ENCODE data around the gene EVI5L. TPM values are rescaled to one million over a fixed set of nuclear protein-coding genes. Genes with fewer than 3 reads are reported as not detected.
A peak's percentile ranks its signal among the peaks of the same experiment; 100 is the strongest.

EVI5L gene
- total RNA-seq, 2 experiments from 2014 or later: 9.6 to 10.4 TPM

GRCh38 chr19:7861619-7862412 is 31.8 kb downstream of the EVI5L start:
- POLR2A ChIA-PET: interaction anchor here (0.6 to 3.5 kb wide), 5 partner anchors 10 to 160 kb away, joined by 3 to 13 read pairs (median 3); partner anchors contain the start of genes MAP2K7, SNAPC2 and TIMM44
- Mint-ChIP-seq H3K9me3 (no peaks in the 10 kb centered on the region), H3K27ac (no peak overlapping the region), H3K27me3 (peaks cover 17% of the 10 kb centered on the region), H3K4me3 (peak overlapping the region; percentile 42), H3K36me3 (no peaks in the 10 kb centered on the region), H3K4me1 (peaks cover 8% of the 10 kb centered on the region)
- ATAC-seq (ENCODE audit: low read depth) (peak; percentile 4), DNase-seq (no peak)

- Mint-ChIP-seq H3K27ac (no peak overlapping the region), H3K36me3 (no peaks in the 10 kb centered on the region), H3K9me3 (no peaks in the 10 kb centered on the region), H3K27me3 (peaks cover 23% of the 10 kb centered on the region), H3K4me3 (peak overlapping the region; percentile 42), H3K4me1 (peaks cover 8% of the 10 kb centered on the region)
- POLR2A ChIA-PET: interaction anchor here (0.6 to 3.5 kb wide), 5 partner anchors 10 to 160 kb away, joined by 3 to 13 read pairs (median 3); partner anchors contain the start of genes MAP2K7, SNAPC2 and TIMM44
- peak; percentile 80 for DNase-seq
- ATAC-seq (ENCODE audit: low read depth): peak; percentile 59
Measured at GRCh38 chr19:7862413-7862951, 32.5 kb downstream of the EVI5L start.

GRCh38 chr19:7863157-7863970 is 33.3 kb downstream of the EVI5L start:
- Mint-ChIP-seq H3K4me3 (no peak overlapping the region), H3K27ac (no peak overlapping the region), H3K27me3 (peaks cover 30% of the 10 kb centered on the region), H3K36me3 (no peaks in the 10 kb centered on the region), H3K9me3 (no peaks in the 10 kb centered on the region), H3K4me1 (peaks cover 8% of the 10 kb centered on the region)
- DNase-seq (no peak), ATAC-seq (ENCODE audit: low read depth) (no peak)
- POLR2A ChIA-PET: interaction anchor here (3.5 kb wide), 1 partner anchor 58 kb away, joined by 13 read pairs; the partner anchor contains the start of gene SNAPC2

GRCh38 chr19:7863971-7864689 is 34.1 kb downstream of the EVI5L start:
- Mint-ChIP-seq H3K9me3 (no peaks in the 10 kb centered on the region), H3K36me3 (no peaks in the 10 kb centered on the region), H3K27ac (no peak overlapping the region), H3K4me1 (peaks cover 10% of the 10 kb centered on the region), H3K4me3 (no peak overlapping the region), H3K27me3 (peaks cover 30% of the 10 kb centered on the region)
- no peak for ATAC-seq (ENCODE audit: low read depth)
- POLR2A ChIA-PET: interaction anchor here (3.5 kb wide), 1 partner anchor 57 kb away, joined by 13 read pairs; the partner anchor contains the start of gene SNAPC2
- DNase-seq: no peak

- Mint-ChIP-seq H3K27me3 (peaks cover 30% of the 10 kb centered on the region), H3K36me3 (no peaks in the 10 kb centered on the region), H3K4me3 (no peak overlapping the region), H3K27ac (no peak overlapping the region), H3K4me1 (peaks cover 10% of the 10 kb centered on the region), H3K9me3 (no peaks in the 10 kb centered on the region)
- ATAC-seq (ENCODE audit: low read depth) (no peak), DNase-seq (no peak)
- POLR2A ChIA-PET: interaction anchor here (3.5 kb wide), 1 partner anchor 57 kb away, joined by 13 read pairs; the partner anchor contains the start of gene SNAPC2
Measured at GRCh38 chr19:7864690-7865074, 34.7 kb downstream of the EVI5L start.

- Mint-ChIP-seq H3K4me3 (peak overlapping the region; percentile 0), H3K27ac (no peak overlapping the region), H3K9me3 (no peaks in the 10 kb centered on the region), H3K27me3 (peaks cover 30% of the 10 kb centered on the region), H3K36me3 (no peaks in the 10 kb centered on the region), H3K4me1 (peaks cover 14% of the 10 kb centered on the region)
- DNase-seq: no peak
- no peak for ATAC-seq (ENCODE audit: low read depth)
- POLR2A ChIA-PET: no interaction called here
Measured at GRCh38 chr19:7865262-7865911, 35.4 kb downstream of the EVI5L start.

- ATAC-seq (ENCODE audit: low read depth) (no peak), DNase-seq (no peak)
- H3K4me1 Mint-ChIP-seq: peaks cover 21% of the 10 kb centered on the region
- peaks cover 34% of the 10 kb centered on the region for H3K27me3 Mint-ChIP-seq
- no peak overlapping the region for H3K27ac Mint-ChIP-seq
- no peak overlapping the region for H3K4me3 Mint-ChIP-seq
- POLR2A ChIA-PET: no interaction called here
- H3K9me3 Mint-ChIP-seq: no peaks in the 10 kb centered on the region
- no peaks in the 10 kb centered on the region for H3K36me3 Mint-ChIP-seq
Measured at GRCh38 chr19:7866399-7867091, 36.5 kb downstream of the EVI5L start.

- ATAC-seq (ENCODE audit: low read depth) (no peak), DNase-seq (no peak)
- no peaks in the 10 kb centered on the region for H3K36me3 Mint-ChIP-seq
- H3K9me3 Mint-ChIP-seq: no peaks in the 10 kb centered on the region
- no peak overlapping the region for H3K4me3 Mint-ChIP-seq
- H3K4me1 Mint-ChIP-seq: peaks cover 27% of the 10 kb centered on the region
- peaks cover 41% of the 10 kb centered on the region for H3K27me3 Mint-ChIP-seq
- no peak overlapping the region for H3K27ac Mint-ChIP-seq
- POLR2A ChIA-PET: no interaction called here
Measured at GRCh38 chr19:7867092-7867844, 37.2 kb downstream of the EVI5L start.

GRCh38 chr19:7868326-7868670 is 38.3 kb downstream of the EVI5L start:
- Mint-ChIP-seq H3K36me3 (no peaks in the 10 kb centered on the region), H3K9me3 (no peaks in the 10 kb centered on the region), H3K27ac (peak overlapping the region; percentile 75), H3K4me1 (peaks cover 27% of the 10 kb centered on the region), H3K4me3 (peak overlapping the region; percentile 79), H3K27me3 (peaks cover 48% of the 10 kb centered on the region)
- ATAC-seq (ENCODE audit: low read depth) (no peak), DNase-seq (no peak)
- POLR2A ChIA-PET: interaction anchor here (1.0 to 1.9 kb wide), 4 partner anchors 10 to 239 kb away, joined by 4 to 14 read pairs (median 5); partner anchors contain the start of genes MAP2K7, PET100, SNAPC2 and XAB2

- H3K36me3 Mint-ChIP-seq: no peaks in the 10 kb centered on the region
- peaks cover 29% of the 10 kb centered on the region for H3K4me1 Mint-ChIP-seq
- peak; percentile 93 for DNase-seq
- peak overlapping the region; percentile 75 for H3K27ac Mint-ChIP-seq
- POLR2A ChIA-PET: interaction anchor here (0.7 to 1.9 kb wide), 7 partner anchors 10 to 239 kb away, joined by 3 to 14 read pairs (median 5); partner anchors contain the start of genes MAP2K7, PET100, SNAPC2 and TIMM44
- H3K4me3 Mint-ChIP-seq: peak overlapping the region; percentile 79
- peak; percentile 83 for ATAC-seq (ENCODE audit: low read depth)
- H3K27me3 Mint-ChIP-seq: peaks cover 49% of the 10 kb centered on the region
- H3K9me3 Mint-ChIP-seq: no peaks in the 10 kb centered on the region
Measured at GRCh38 chr19:7868671-7869452, 38.8 kb downstream of the EVI5L start.

Measured in activated naive CD8-positive, alpha-beta T cell treated with anti-CD3 and anti-CD28 coated beads, Interleukin-2, amount 10 ng/mL, durations not matched to agents 7 days and 5 days (primary cell).